AG08395 (cell line): ENCODE results near the gene NCOA5.

Experiments used
- DNase-seq: peaks from one replicate; pipeline ENCODE4 v3.0.0; 2012; ENCODE audit warnings: mixed read lengths, low spot score

NCOA5 gene

DNA sequence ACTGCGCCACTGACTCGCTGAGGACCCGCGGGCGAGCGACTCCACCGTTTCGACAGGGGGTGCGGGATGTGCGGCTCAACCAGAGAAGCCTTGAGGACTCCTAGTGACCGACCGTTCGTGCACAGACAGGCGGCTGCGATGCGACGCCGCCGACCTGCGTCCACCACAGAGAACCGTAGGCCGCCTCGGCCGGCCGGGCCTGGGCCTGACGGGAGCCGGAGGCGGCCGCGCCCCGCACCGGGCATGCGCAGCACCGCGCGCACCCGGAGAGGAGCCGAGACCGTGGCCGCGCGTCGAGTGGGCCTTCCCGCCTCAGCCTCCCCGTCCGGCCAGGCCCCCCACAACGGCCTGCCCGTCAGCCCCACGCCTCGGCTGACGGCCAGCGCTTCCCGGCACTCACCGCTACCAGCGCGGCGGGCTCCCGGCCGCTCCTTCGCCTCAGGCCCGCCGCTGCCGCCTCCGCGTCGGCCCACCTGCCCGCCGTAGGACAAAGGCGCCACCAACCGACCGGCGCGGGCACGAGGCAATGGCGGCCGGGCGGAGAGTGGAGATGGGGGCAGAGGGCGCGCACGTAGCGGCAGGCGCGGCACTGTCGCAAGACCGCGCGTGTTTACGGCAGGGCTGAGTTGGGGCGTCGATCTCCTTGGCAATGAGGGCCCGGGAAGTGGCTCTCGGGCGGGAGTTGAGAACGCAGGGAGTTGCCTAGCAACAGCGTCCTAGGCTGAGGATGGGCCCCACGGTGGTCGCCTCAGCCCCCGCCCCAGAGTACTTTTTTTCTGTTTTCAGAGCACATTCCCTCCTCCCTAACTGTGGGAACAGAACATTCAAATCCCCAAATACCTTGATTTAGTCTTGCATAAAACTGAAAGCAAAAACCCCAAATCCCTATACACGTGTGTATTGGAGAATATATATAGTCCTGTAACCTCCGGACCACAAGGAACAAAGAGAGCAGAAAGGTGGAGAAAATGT is at the start of gene NCOA5:
TSS of gene NCOA5 (minus strand) at position 546 of the 972 bp plus-strand sequence. CDS start 10,538 bp downstream, outside the sequence.
- peak; percentile 97 for DNase-seq

DNA sequence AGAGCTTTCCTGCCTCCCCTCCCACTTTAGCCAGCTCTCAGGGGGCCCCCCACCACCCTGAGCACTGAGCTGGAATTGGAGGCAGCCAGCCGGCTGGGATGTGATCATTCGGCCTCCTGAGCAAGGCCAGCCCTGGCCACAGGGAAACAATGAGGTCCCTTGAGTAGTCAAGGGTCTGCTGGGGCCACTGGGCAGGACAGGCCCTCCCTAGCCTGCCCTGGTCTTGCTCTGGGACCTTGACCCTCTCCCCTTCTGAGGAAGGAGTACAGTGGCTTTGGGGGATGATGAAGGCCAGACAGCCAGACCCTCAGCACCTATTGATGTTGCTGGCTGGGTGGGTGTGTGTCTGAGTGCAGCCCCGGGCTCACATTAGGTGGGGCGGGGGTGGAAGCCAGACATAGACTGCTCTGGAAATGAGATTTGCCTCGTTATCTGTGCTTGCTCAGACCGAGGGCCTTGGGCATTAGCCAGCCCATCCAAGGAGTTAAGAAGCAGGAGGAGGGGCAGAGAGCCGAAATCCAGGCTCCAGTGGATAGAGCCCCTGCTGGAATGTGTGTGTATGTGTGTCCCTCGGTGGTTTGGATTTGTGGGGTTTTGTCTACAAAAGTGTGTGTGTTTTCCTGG is 49.6 kb upstream of the NCOA5 start:
- DNase-seq: no peak

DNA sequence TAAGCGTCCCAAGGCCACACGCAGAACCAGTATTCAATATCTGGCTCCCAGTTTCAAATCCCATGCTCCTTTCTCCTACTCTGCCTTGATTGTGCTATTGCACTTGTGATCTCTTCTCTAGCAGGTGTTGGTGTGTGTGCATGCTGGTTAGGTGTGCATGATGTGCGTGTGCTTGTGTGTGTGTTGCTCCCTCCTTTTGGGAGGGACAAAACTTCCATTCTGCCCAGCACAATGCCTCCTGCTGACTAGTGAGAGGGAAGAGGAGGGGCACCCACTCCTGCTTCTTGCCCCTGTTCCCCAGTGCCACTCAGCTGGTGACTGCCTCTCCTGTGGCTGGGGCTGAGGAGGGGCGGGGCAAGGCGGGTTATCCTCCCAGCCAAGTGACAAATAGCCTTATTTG is 48.1 kb upstream of the NCOA5 start:
- no peak for DNase-seq

DNA sequence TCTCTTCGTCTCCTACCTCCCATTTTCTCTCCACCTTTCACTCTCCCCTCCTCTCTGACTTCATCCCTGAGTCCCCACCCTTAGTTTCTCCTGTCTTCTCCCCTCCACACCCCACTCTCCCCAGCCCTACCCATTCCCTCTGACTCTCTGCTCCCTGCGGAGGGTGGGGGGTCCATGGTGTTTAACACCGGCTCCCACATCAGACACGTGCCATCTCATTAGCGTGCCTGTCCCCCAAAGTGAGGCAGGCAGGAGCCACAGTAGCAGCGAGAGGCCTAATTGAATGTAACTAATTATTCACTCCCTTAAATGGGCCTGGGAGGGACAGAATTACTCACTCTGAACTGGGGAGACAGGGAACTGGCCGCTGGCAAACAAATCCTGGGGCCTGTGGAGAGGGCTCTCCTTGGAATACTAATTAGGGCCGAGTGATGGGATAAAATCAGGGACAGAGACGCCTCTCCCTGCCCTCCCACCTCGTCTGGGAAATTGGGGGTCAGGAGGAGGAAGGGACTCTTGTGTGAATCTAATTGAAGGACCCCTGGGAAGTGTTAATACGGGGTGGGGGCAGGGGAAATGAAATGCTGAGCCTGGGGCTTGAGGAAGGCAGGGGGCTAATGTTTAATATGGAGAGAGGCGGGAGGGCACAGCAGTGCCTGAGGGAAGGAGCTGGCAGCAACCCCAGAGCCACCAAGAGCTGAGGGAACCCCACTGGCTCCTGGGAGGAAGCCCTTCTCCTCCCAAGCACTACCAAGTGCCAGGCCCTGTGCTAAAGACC is 46.3 kb upstream of the NCOA5 start:
- no peak for DNase-seq

DNA sequence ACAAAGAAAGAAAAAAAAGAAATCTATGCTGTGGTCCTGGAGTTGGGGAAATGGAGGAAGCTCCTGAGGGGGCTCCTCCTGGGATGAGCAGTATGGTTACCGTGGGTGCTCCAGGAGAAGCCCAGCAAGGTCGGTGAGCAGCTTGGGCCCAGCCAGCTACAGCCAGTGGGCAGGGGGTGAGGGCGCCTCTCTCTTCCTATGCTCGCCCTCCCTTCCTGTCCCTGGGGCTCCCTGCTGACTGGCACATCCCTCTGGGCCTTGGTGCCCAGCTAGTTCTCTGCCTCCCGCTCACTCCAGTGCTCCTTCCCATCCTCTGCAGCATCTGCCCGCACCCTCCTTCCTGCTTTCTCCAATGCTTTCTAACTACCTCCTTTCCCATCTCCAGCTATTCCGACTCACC is 45.0 kb upstream of the NCOA5 start:
- no peak for DNase-seq

DNA sequence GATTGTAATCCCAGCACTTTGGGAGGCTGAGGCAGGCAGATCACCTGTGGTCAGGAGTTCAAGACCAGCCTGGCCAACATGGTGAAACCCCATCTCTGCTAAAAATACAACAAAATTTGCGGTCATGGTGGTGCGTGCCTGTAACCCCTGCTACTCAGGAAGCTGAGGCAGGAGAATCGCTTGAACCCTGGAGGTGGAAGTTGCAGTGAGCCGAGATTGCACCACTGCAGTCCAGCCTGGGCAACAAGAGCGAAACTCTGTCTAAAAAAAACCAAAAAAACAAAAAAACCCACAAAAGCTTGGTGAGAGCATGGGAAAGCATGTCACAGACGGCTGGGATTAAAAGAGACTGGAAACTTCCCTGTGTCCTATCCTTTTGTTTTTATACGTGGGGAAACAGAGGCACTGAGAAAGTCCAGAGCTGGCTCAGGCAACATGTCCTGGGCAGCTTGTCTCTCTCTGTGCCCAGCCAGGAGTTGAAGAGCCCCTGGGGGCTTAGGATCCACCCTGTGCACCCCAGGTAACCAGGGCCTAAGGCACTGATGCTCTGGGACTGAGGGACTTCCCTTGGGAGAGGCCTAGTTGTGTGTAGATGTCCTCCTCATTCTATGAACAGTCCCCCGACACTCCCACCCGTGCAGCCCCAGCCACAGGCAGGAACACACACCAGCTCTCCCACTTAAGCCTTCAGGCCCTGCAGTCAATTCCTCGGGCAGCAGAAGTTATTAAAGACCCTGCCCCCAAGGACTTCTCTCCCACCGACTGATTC is 44.3 kb upstream of the NCOA5 start:
- DNase-seq: no peak

DNA sequence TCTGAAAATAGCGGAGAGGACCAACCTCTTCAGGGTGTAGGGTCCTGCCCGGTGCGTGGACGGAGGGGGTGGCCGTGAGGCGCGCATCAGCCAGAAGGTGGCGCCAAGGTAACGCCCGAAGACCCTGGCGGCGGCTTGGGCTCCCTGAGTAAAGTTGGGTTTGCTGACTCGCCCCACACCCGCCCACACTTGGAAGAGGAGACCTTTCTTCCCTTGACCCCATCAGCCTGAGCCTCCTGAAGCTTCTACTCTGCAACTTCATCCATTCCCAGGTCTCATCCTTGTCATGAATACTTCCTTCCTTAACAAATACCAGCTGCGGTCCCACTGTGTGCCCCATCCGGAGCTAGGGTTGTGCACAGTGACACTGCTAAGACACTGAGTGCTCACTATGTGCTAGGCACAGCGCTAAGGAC is 43.0 kb upstream of the NCOA5 start:
- DNase-seq: peak; percentile 77

DNA sequence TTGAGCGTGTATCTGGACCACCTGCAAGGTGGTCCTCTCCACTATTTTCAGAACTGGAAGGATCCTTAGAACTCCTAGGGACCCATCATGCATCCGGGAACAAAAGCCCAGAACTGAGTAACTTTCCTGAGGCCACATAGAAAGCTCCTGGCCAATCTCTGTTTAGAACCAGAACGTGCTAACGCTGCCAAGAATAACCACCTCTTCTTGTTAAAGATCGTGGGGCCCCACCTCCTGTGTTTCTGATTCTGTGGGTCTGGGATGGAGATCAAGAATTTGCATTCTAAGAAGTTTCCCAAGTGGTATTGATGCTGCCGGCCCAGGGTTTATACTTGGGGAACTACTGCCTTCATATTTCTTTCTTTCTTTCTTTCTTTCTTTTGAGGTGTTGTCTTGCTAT is 41.6 kb upstream of the NCOA5 start:
- DNase-seq: peak; percentile 13

DNA sequence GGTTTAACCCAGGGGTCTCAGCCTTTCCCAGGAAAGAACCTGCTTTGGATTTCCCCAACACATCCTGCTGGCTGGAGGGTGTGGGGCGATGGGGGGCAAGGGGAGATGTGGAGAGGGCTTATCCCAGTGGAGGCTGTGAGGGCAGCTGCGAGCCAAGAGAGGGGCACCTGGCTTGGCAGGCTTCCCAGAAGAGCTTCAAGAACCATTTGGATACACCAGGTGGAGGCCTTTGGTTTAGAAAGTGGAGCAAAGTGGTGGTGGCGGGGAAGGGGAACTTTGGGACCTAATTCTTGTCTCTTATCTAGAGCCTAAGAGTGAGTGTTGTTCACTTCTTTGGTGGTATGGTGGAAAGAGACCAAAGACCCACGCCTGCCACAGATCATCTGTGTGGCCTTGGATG is 40.8 kb upstream of the NCOA5 start:
- no peak for DNase-seq

DNA sequence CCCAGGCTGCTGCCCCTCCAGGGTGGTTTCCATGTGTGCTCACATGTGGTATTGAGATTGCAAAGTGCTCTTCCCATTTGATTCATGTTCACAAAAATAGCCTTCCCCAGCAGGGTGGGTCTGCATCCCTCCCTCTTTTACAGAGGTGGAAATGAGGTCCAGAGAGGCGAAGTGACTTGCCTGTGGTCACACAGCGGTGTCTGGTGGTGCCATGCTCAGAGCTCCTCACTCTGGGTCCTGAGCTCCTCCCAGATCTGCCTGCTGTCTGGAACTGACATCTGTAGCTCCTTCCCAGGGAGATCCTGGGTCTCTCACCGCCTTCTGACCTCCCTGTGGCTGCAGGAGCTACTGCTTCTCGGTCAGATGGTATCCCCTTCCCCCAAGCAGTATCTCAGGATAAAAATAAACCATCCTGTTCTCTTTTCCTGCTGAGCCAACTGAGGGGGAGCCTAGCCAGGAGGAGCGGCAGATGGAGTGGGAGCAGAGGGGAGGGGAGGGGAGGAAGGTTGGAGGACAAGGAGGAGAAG is 40.3 kb upstream of the NCOA5 start:
- no peak for DNase-seq

DNA sequence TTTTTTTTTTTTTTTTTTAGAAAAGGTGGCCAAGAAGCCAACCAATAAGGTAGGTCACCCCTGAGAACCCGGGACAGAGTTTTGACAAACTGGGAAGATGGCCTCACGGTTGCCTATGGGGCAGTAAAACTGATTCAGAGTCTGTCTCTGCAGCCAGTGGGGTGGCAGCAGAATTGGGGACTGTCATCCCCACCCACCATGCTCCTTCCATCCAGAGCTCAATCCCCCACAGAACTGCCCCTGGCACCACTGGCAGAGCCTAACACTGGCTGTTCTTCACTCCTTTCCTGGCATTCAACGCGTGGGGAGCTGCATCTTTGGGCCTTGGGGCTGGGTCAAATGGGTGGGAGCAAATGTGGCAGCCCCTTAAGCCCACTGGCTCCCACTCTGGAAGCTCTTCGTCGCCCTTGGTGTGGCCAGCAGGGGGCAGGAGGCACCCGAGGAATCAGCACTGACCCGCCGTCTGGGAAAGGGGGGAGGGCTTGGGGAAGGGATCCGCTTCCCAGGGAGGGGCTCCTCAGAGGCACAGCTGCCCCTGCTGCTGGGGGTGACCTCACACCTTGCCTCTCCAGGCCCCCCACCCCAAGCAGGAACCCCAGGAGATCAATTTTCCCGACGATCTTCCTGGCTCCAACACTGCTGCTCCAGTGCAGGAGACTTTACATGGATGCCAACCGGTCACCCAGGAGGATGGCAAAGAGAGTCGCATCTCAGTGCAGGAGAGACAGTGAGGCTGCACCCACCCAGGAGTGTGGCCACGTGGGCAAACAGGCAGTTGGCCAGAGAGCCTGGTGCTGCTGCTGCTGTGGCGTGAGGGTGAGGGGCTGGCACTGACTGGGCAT is 38.8 kb upstream of the NCOA5 start:
- DNase-seq: peak; percentile 27

DNA sequence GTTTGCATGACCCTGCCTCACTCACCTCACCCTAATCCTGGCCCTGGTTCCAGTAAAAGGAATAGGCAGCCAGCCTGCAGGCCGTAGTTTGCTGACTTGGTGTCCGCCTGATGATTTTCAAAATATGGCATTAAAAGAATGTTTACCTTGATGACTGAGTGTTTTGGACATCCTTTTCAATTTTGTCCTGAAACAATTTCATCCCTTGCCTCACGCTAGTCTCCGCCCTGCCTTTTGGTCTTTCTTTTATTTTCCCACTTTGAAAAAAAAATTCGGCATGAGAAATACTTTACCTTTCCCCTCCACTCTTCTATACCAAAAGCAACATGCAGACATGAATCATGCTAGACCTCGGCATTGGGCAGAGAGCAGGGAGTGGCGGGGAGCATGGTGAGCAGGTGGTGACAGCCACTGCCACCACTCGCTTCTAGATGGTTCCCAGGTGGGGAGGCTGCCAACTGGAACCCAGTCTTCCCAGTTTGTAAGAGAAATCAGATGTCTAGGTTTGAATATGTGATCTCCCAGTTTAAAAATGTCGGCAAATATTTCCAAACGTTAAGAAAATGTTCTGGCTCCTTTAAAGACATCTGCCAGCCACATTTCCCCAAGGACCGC is 37.7 kb upstream of the NCOA5 start:
- DNase-seq: no peak

DNA sequence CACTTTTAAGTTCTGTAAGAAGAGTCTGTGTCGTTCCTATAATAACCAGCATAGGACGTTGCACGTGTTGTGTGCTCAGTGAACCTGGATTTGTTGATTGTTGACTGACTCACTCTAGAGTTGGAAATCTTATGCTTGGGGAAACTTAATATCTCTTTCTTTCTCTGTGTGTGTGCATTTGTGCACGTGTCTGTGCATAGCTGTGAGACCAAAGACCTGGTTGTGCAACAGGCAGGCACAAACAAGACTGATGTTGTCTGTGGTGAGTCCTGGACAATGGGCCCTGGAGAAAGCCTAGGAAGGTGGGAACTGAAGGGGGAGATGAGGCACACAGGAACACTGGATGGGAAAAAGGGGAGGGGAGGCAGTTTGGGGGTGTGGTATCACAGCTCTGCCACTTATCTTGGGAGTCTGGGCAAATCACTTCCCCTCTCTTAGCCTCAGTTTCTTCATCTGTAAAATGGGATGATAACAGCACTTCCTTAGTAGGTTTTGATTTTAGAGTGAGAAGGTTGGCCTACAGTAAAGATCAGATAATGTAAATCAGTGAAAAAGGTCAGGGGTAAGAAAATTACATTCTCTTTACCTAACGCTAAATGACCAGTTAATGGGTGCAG is 36.8 kb upstream of the NCOA5 start:
- no peak for DNase-seq

DNA sequence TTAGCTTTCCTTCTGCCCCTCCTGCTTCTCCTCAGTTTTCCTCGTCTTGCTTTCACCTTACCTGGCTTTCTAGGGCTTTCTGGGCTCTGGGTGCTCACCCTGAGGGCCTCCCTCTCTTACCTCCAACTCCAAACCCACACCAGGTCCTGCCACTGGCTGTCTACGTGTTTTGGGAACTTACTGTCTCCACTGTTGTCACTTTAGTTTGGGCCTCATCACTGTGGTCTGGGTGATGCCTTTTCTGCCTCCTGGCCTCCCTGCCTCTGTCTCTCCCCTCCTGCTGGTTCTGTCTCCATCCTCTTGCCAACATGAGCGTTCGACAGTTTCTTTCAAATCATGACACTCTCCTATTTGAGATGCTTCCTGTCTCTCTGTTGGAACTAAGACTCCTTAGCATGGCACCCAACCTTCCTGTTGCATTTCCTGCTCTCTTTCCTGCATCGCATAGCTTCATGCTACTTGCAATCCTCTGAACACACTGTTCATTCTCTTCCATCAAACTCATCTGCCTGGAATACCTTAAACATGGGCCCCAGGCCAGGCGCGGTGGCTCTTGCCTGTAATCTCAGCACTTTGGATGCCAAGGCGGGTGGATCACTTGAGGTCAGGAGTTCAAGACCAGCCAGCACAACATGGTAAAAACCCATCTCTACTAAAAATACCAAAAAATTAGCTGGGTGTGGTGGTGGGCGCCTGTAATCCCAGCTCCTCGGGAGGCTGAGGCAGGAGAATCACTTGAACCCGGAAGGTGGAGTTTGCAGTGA is 33.9 kb upstream of the NCOA5 start:
- no peak for DNase-seq

DNA sequence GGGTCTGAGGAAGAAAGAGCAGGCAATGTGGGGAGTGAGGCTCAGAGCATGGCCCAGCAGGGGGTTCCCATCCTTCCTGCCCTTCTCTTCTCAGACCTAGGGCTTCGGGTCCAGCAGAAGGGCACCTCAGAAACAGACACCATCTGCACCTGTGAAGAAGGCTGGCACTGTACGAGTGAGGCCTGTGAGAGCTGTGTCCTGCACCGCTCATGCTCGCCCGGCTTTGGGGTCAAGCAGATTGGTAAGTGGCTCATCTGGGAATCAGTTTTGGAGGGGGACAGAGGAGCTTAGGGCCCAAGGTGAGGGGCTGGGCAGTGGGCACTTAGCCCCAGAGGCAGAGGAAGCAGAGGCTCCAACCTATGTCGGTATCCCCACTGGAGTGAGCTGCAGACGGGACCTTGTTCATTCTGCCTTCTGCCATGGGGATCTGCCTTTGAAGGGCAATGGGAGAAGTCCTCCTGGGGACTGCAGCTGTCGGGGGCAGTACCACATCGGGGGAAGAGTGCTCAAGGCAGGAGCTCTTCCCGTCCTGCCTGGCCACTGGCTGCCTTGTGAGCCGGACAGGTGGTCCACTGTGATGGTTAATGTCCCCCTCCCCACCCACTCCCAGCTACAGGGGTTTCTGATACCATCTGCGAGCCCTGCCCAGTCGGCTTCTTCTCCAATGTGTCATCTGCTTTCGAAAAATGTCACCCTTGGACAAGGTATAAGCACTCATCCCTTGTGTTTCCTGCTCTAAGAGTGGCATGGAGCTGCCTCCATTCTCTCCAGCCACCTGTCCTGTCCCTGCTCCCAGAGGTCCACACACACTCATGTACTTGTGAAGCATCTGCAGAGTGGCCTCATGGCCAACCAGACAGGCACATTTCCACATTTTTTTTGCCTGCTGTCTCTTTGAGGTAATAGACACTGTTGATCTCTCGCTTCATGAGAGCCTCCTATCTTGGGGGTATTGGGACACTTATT is 33.0 kb upstream of the NCOA5 start:
- DNase-seq: no peak

DNA sequence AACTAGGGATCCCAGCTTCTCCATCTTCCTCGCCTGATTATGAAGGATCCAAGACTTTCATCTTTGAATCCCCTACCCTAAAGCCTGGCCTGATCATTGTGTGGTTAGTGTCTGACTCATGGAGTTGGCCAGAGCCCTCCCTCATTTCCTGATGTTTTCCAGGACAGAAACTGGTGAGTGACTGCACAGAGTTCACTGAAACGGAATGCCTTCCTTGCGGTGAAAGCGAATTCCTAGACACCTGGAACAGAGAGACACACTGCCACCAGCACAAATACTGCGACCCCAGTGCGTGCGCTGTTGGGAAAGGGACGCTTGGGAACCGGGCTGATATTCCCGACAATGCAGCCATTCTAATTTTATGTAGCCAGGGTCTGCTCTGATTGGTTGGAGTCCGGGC is 32.3 kb upstream of the NCOA5 start:
- peak; percentile 80 for DNase-seq

DNA sequence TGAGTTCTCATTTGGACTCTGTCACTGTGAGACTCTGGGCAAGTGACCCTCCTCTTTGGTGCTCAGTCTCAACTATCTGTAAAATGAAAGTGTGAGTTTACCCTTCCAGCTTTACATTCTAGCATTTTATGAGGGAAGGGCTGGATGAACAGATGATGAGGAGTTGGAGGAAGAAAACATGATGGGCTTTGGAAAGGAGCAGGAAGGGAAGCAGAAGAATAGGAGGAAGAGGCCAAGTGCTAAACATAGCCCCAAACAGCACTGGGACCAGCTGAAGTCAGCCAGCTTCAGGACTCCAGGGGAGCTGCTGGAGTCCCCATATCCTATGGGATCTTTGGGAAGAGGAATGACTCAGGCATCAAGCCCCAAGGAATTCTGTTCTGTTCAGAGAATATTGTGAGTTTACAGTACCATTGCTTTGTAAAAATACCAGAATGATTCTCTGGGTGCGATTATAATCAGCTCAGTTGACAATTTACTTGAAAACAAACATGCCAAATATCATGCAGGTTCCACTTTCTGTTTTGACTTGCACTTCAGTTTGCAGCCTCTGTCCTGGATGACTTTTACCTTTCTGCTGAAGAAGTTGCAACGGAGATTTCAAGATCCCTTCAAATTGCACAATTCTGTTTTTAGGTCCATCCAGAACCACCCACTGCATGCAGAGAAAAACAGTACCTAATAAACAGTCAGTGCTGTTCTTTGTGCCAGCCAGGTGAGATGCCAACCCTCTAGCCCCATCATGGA is 31.6 kb upstream of the NCOA5 start:
- no peak for DNase-seq
